GM21529 (cell line): ENCODE measurements around the gene TTI1.
"Not testable (repeated sequence)": the region's sequence is repeated elsewhere in the genome, so short reads cannot be mapped to it uniquely, and the experiment has no call there.

Experiments used
- ATAC-seq: cut with Tn5 transposase; IDR thresholded peaks from one replicate; pipeline ENCODE4 v1.9.1; 2021; ENCODE audit not compliant: unreplicated experiment

Gene TTI1

GRCh38 chr20:38012332-38012731, 20.9 kb downstream of the TTI1 start:
- ATAC-seq = no peak

GRCh38 chr20:38011696-38012095, 21.6 kb downstream of the TTI1 start:
- ATAC-seq = no peak

GRCh38 chr20:38009416-38009815, 23.8 kb downstream of the TTI1 start:
- not testable (repeated sequence) for ATAC-seq

- ATAC-seq = no peak
Observed at GRCh38 chr20:38008233-38008944, 24.9 kb downstream of the TTI1 start.

GRCh38 chr20:38007526-38007925, 25.7 kb downstream of the TTI1 start:
- ATAC-seq = no peak

- ATAC-seq = no peak
Observed at GRCh38 chr20:38005903-38006302, 27.4 kb downstream of the TTI1 start.

- ATAC-seq = no peak
Observed at GRCh38 chr20:38004416-38004815, 28.8 kb downstream of the TTI1 start.

- no peak for ATAC-seq
Observed at GRCh38 chr20:38002422-38002821, 30.8 kb downstream of the TTI1 start.

GRCh38 chr20:38001981-38002380, 31.3 kb downstream of the TTI1 start:
- ATAC-seq = no peak

- ATAC-seq = no peak
Observed at GRCh38 chr20:38001173-38001875, 31.9 kb downstream of the TTI1 start.

GRCh38 chr20:38000293-38000692, 33.0 kb downstream of the TTI1 start:
- ATAC-seq = no peak

GRCh38 chr20:37999526-38000263, 33.6 kb downstream of the TTI1 start:
- no peak for ATAC-seq

GRCh38 chr20:37997516-37997915, 35.7 kb downstream of the TTI1 start:
- ATAC-seq = no peak

- no peak for ATAC-seq
Observed at GRCh38 chr20:37995856-37996605, 37.2 kb downstream of the TTI1 start.

- no peak for ATAC-seq
Observed at GRCh38 chr20:37994512-37994911, 38.7 kb downstream of the TTI1 start.

GRCh38 chr20:37992802-37993409, 40.4 kb downstream of the TTI1 start:
- no peak for ATAC-seq

GRCh38 chr20:37991908-37992307, 41.3 kb downstream of the TTI1 start:
- no peak for ATAC-seq

- ATAC-seq = no peak
Observed at GRCh38 chr20:37991157-37991866, 41.9 kb downstream of the TTI1 start.

- ATAC-seq = peak; percentile 90
Observed at GRCh38 chr20:37990571-37991151, 42.6 kb downstream of the TTI1 start.
